HG03139 (cell line): ENCODE measurements around the gene EFR3B.

ENCODE experiments used
- ATAC-seq: cut with Tn5 transposase; IDR thresholded peaks from one replicate; pipeline ENCODE4 v1.9.1; 2021; ENCODE audit not compliant: unreplicated experiment

Gene EFR3B

DNA sequence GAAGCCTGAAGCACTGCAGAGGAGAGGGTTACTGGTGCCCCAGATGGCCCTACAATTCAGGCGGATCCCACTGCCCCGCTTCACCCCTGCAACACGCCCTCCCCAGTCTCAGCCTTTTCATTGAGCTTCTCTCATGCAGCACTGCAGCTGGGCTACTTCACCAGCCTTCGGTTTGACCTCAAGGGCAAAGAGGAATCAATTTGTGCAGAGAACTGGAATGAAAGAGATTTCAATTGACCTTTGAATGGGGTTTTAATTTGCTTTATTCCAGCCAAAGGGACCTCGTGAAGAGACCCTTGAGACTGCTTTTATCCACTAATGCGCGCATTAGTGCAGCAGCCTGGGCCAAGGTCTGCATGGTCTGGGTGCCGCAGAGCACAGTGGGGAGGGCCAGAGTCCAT lies 135.3 kb downstream of the EFR3B start:
- no peak for ATAC-seq

DNA sequence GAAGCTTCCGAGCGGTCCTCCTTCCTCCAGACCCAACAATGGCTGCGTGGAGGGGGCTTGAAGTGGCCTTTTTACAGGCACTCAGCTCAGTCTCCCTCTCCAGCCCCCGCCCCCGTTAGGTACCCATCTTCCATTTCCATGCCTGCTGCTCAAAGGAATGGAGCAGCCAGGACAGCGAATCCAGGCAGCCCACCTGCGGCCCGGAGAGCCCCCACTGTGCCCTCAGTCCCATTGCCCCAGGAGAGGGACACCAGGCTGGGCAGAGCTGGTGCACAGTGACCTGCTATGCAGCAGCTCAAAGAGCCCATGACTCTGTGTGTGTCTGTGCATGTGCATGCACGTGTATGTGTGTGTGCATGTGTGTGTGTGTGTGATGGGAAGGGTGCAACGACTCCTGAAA lies 137.1 kb downstream of the EFR3B start:
- no peak for ATAC-seq

DNA sequence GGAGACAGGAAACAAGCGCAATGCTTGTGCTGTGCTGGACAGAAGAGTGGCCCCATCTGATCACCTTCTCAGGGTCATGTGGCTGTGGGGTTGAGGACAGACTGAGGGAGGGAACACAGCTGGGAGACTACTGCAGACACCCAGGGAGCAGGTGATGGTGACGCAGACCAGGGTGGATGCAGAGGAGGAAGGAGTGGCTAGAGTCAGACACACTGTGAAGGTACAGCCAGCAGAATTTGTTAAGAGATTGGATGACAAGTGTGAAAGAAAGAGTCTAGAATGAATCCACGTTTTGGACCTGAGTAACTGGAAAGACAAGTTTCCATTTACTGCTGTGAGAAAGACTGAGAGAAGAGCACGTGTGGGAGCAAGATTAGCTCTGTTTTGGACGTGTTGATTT lies 142.4 kb downstream of the EFR3B start:
- no peak for ATAC-seq

DNA sequence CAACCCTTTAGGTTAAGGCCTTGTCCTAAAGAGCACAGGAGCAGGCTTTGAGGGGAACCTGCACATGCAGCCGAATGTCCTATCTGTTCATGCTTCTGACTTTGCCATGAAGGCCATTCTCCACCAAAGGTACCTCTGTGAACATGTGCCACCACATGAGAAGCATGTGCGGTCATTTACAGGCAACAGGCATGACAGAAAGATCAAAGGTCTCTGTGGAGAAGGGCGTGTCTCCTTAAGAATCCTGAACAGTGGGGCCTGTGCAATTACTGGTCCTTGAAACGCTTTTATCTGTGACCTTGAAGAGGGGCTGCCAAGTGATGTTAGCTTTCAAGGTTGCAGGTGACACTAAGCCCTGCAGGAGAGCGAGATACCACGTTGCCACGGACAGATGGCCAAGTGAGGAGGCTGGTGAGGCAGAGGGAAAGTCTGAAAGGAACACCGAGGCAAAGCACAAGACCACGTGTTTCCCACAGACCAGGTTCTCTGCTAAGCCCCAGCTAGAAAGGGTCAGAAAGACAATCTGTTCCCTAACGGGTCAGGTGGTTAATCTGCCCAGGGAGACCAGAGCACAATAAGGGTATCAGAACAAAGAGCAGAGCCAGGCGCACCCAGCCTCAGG lies 146.0 kb downstream of the EFR3B start:
- no peak for ATAC-seq

DNA sequence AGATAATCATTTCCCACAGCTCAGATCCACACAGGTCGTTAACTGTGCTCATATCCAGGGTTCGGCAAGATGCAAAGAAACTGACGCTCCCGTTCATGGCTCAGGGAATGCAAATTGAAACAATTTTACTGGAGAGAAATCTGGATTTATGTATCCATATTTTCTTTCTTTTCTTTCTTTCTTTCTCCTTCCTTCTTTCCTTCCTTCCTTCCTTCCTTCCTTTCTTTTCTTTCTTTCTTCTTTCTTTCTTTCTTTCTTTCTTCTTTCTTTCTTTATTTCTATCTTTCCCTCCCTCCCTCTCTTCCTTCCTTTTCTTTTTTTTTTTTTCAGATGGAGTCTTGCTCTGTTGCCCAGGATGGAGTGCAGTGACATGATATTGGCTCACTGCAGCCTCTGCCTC lies 146.5 kb downstream of the EFR3B start:
- no peak for ATAC-seq

DNA sequence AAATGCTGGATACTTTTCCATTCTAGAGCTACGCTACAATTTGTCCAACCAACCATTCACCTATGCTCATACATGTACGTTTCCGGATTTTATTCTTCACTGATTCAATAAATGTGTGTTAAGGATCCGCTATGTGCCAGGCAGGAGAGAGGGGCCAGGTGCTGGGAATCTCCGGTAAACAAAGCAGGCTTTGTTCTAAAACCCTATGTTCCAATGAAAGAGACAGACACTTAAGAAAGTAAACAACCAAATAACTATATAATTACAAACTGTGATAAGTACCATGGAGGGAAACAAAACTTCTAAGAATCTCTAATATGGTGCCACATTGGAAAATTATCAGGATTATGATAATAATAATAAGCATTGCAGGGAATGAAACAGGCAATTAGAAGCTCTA lies 148.7 kb downstream of the EFR3B start:
- no peak for ATAC-seq

DNA sequence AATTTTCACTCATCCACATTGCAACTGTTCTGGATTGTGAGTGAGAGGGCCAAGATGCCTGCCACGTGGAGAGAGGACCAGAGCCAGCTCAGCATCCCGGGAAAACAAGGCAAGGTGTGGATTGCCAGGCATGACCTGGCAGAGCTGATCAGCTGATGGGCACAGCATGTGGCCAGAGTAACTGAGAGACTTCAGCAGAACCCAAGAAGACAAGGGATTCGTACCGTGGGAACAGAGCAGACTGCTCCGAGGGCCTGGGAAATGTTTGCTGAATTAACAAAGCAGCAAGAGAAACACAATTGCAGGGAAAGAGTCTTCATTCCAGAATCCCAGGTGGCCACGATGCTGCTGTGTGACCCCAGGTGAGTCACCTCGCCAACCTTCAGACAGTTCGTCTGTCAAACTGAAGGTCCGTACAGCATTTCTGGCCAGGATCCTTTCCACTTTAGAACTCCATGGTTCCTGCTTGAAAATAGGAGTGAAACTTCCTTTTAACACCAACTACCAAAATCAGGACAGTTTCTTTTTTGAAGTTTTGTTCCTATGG lies 152.8 kb downstream of the EFR3B start:
- ATAC-seq = no peak

DNA sequence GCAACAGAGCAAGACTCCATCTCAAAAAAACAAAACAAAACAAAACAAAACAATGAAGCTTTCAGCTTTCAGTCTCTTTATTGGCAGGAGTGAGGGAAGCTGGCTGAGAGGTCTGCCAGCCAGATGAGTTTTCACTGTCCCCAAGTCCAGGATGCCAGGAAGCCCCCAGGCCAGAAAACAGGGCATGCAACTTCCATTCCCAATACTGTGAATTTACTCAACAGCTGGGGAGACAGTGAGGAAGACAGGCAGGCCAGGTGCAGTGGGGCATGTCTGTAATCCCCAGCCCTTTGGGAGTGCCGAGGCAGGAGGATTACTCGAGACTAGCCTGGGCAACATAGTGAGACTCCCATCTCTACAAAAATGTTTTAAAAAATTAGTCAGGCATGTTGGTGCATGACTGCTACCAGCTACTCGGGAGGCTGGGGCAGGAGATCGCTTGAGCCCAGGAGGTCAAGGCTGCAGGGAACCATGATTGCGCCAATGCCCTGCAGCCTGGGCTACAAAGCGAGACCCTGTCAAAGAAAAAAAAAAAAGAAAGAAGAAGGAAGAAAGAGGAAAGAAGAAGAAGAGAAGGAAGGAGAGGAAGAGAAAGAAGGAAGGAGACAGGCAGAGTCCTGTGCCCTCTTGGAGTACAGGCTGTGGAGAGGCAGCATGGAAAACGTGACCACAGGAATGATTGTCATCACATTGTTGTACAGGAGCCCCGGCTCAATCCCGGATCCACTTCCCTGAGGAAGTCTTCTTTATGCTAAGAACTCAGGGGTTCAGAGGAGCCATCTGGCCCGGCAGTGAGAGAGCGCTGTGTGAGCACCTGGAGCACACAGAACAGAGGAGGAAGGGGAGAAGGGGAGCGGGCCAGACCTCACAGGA lies 155.7 kb downstream of the EFR3B start:
- no peak for ATAC-seq

DNA sequence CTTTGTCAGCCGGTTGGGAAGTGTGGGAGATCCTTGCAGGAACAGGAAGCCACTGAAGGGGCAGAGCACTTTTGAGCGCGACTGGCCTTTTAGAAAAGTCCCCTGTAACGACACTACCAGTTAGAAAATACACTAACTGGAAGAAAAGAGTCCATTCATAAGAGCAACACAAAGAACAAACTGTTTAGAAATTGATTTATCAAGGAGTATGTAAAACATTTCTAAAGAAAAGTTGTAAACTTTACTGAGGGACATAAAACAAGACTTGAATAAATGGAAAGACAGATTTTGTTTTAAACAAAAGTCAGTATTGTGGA lies 156.3 kb downstream of the EFR3B start:
- ATAC-seq = no peak

DNA sequence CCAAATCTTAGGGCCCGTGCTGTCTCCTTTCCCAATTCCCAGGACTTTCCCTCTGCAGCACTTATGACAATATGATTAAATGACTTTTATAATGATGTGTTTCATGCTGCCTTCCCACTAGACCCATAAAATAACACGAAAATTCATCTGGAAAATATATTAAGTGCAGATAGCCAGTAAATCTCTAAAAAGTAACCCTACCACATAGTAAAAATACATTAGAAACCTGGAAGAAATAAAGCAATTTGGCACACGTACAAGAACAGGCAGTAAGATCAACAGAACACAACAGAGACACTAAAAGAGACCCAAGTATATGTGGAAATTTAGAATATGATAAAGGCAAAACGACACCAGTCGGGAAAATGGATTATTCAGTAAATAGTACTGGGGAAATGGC lies 156.7 kb downstream of the EFR3B start:
- no peak for ATAC-seq

DNA sequence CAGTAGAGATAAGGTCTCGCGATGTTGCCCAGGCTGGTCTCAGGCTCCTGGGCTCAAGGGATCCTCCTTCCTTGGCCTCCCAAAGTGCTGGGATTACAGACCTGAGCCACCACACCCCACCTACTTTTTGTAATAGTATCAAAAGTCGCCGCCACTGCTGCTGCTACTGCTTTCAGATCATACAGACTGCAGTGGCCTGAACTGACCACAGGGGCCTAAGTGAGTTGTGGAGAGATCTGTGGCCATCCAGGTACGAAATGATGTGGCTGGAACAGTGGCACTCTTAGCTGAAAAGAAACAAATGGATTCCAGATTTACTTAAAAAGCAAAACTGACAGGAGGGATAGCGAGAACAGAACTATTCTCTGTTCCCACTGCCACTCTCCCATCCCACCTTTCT lies 159.4 kb downstream of the EFR3B start:
- ATAC-seq = no peak

DNA sequence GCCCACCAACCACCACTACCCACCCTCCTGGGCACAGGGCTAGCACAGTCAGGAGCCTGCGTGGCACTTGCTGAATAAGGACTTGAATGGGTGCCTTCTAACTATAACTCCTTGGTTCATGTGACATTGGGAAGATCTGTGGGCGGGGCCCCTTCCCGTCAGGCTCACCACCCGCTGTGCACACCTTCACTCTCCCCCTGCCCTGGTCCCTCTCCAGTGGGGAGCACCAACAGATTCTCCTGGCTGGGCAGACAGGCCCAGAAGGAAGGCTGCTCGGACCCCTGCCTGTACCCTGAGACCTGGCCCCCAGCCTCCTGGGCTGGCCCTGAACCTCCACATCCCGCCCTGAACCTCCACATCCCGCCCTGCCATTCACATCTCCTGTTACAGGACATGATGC lies 159.9 kb downstream of the EFR3B start:
- no peak for ATAC-seq

DNA sequence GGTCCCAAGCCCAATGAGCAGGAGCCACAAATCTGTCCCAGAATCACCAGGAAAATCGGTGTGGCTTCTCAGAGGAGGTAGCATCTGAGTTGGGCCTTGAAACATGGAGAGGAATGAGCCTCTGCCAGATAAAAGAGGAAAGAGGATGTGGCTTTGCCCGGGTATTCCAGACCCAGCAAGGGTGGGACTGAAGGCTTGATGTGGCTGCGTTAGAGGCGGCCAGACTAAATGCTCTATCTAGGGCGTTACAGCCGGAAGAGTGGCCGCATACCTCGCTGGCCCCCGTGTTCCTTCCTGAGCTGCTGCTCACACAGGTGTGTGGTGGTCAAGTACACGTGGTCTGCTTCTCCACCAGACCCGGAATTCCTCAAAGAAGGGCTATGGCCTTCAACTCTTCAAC lies 160.4 kb downstream of the EFR3B start:
- no peak for ATAC-seq

DNA sequence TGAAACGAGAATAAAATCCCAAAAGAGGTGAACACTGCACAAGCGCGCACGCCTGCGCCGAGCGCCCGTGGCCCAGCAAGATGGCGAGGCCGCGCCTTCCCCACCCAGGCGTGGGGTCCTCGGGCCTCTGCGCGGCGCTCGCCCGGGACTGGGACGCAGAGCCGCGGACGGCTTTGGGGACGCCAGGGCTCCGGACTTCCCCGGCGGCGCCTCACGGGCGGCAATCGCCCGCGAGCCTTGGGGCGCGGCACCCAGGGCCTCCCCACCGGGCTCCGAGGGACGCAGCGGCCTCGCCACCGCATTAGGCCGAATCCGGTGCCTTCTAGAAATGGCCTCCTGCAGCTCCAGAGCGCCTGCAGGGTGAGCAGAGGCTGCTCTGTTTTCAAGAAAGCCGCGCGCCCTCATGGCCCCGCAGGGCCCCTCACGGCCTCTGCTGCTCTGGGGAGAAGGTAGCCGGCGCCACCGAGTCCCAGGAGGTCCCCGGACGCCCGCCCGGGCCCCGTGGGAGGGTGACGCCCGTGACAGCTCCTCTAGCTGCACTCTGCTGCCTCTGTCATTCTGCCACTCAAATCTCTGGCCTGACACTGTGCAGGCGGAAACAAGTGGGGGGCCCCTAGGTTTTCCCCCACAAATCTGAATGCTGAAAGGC lies 162.4 kb downstream of the EFR3B start:
- ATAC-seq = no peak

DNA sequence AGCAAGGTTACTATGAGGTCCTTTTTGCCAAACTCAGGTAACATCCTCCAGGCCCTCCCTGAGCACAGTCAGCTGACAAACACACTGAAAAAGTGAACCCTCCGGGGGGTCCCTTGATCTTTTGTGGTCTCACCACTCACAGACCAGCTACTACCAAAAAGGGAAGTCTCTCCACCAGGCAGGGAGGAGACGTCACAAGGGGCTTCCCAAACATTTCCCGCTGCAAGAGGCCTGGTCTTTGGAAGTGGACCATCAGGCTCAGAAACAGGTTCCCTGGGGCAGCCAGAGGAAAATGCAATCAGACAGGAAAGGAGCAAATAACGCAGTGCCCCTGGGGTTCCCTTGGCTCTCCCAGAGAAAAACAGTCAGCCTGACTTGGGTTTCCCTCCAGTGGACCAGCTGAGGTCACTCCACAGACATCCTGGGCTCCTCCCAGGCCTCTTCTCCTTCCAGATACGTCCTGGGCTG lies 165.2 kb downstream of the EFR3B start:
- ATAC-seq = no peak
